Activated T-cell treated with anti-CD3 and anti-CD28 coated beads, Interleukin-2, amount 50 U/mL, for 4 hours (primary cell): ENCODE results near the gene COQ8B. TPM values are rescaled to one million over a fixed set of nuclear protein-coding genes. Genes with fewer than 3 reads are reported as not detected.
"Not testable (repeated sequence)": the region's sequence is repeated elsewhere in the genome, so short reads cannot be mapped to it uniquely, and the experiment has no call there.

Source experiments
- ATAC-seq, 2 donors: fragments of 200-7000 bp; cut with Tn5 transposase; one replicate each; pipeline ENCODE4 v1.10.0; 2021
- DNase-seq: peaks from one replicate; pipeline ENCODE4 v3.0.0-alpha.2; 2020
- H3K27me3 Mint-ChIP-seq: one replicate; pipeline ENCODE4 v1.8.0; 2021; ENCODE audit warnings: low read depth, mixed read lengths
- H3K36me3 Mint-ChIP-seq: one replicate; pipeline ENCODE4 v1.8.0; 2022; ENCODE audit warnings: mixed read lengths; ENCODE audit not compliant: insufficient read depth
- H3K4me1 Mint-ChIP-seq: one replicate; pipeline ENCODE4 v1.8.0; 2021; ENCODE audit warnings: low read depth, mixed read lengths
- H3K4me3 Mint-ChIP-seq: one replicate; pipeline ENCODE4 v1.8.0; 2021; ENCODE audit warnings: mild to moderate bottlenecking, moderate library complexity, mixed read lengths
- H3K9me3 Mint-ChIP-seq: one replicate; pipeline ENCODE4 v1.8.0; 2021; ENCODE audit warnings: mixed read lengths
- total RNA-seq, 3 donors: library from RNA; stranded (reverse); gene quantifications; one replicate each; pipeline ENCODE4 v1.2.1, GENCODE V29; 2021

The COQ8B gene
- total RNA-seq, 3 donors from 2014 or later, result 18.7 to 21.3 (median 18.9) TPM

- Mint-ChIP-seq H3K9me3 (peaks cover 3% of the 10 kb centered on the region), H3K27me3 (no peaks in the 10 kb centered on the region), H3K4me1 (peaks cover 19% of the 10 kb centered on the region), H3K4me3 (no peak overlapping the region), H3K36me3 (peaks cover 19% of the 10 kb centered on the region)
- DNase-seq (no peak), ATAC-seq (no peak)
These were observed 49.1 kb downstream of the COQ8B start for GRCh38 chr19:40667602-40668001.

GRCh38 chr19:40666803-40667438, 49.8 kb downstream of the COQ8B start:
- Mint-ChIP-seq H3K9me3 (peaks cover 3% of the 10 kb centered on the region), H3K36me3 (peaks cover 19% of the 10 kb centered on the region), H3K4me1 (peaks cover 19% of the 10 kb centered on the region), H3K27me3 (no peaks in the 10 kb centered on the region), H3K4me3 (no peak overlapping the region)
- no peak for ATAC-seq
- DNase-seq, result no peak

GRCh38 chr19:40663695-40664692, 52.7 kb downstream of the COQ8B start:
- DNase-seq (peak; percentile 19), ATAC-seq (peak in 1 of 2 donors; percentile 7)
- Mint-ChIP-seq H3K36me3 (peaks cover 3% of the 10 kb centered on the region), H3K4me1 (peaks cover 19% of the 10 kb centered on the region), H3K4me3 (peak overlapping the region; percentile 79), H3K27me3 (no peaks in the 10 kb centered on the region), H3K9me3 (no peaks in the 10 kb centered on the region)

- peak; percentile 95 for DNase-seq
- H3K36me3 Mint-ChIP-seq, result no peaks in the 10 kb centered on the region
- peak; percentile 83 to 86 for ATAC-seq
- peak overlapping the region; percentile 79 for H3K4me3 Mint-ChIP-seq
- H3K4me1 Mint-ChIP-seq, result peaks cover 19% of the 10 kb centered on the region
- H3K27me3 Mint-ChIP-seq, result no peaks in the 10 kb centered on the region
- no peaks in the 10 kb centered on the region for H3K9me3 Mint-ChIP-seq
These were observed 53.6 kb downstream of the COQ8B start for GRCh38 chr19:40662925-40663694.

- H3K4me3 Mint-ChIP-seq, result no peak overlapping the region
- H3K36me3 Mint-ChIP-seq, result no peaks in the 10 kb centered on the region
- DNase-seq (no peak), ATAC-seq (no peak)
- no peaks in the 10 kb centered on the region for H3K27me3 Mint-ChIP-seq
- peaks cover 16% of the 10 kb centered on the region for H3K4me1 Mint-ChIP-seq
- H3K9me3 Mint-ChIP-seq, result no peaks in the 10 kb centered on the region
These were observed 55.1 kb downstream of the COQ8B start for GRCh38 chr19:40661616-40662015.

- H3K9me3 Mint-ChIP-seq, result no peaks in the 10 kb centered on the region
- peaks cover 10% of the 10 kb centered on the region for H3K4me1 Mint-ChIP-seq
- no peak overlapping the region for H3K4me3 Mint-ChIP-seq
- no peak for DNase-seq
- no peaks in the 10 kb centered on the region for H3K27me3 Mint-ChIP-seq
- no peaks in the 10 kb centered on the region for H3K36me3 Mint-ChIP-seq
- ATAC-seq, result no peak
These were observed 57.1 kb downstream of the COQ8B start for GRCh38 chr19:40659566-40659965.

- Mint-ChIP-seq H3K9me3 (no peaks in the 10 kb centered on the region), H3K27me3 (no peaks in the 10 kb centered on the region), H3K4me3 (no peak overlapping the region), H3K36me3 (no peaks in the 10 kb centered on the region), H3K4me1 (peaks cover 10% of the 10 kb centered on the region)
- ATAC-seq (no peak), DNase-seq (no peak)
These were observed 57.6 kb downstream of the COQ8B start for GRCh38 chr19:40659116-40659515.

- DNase-seq (no peak), ATAC-seq (no peak)
- Mint-ChIP-seq H3K4me1 (peaks cover 3% of the 10 kb centered on the region), H3K27me3 (no peaks in the 10 kb centered on the region), H3K4me3 (no peak overlapping the region), H3K9me3 (no peaks in the 10 kb centered on the region), H3K36me3 (no peaks in the 10 kb centered on the region)
These were observed 58.7 kb downstream of the COQ8B start for GRCh38 chr19:40658031-40658430.

- DNase-seq, H3K4me1 Mint-ChIP-seq, ATAC-seq, H3K9me3 Mint-ChIP-seq, H3K36me3 Mint-ChIP-seq, H3K27me3 Mint-ChIP-seq, H3K4me3 Mint-ChIP-seq: not testable (repeated sequence)
These were observed 61.0 kb downstream of the COQ8B start for GRCh38 chr19:40655684-40656083.

GRCh38 chr19:40652303-40652702, 64.4 kb downstream of the COQ8B start:
- ATAC-seq, DNase-seq, H3K27me3 Mint-ChIP-seq, H3K4me1 Mint-ChIP-seq, H3K9me3 Mint-ChIP-seq, H3K36me3 Mint-ChIP-seq, H3K4me3 Mint-ChIP-seq: not testable (repeated sequence)

- Mint-ChIP-seq H3K4me1 (no peaks in the 10 kb centered on the region), H3K9me3 (no peaks in the 10 kb centered on the region), H3K36me3 (no peaks in the 10 kb centered on the region), H3K4me3 (no peak overlapping the region), H3K27me3 (peaks cover 8% of the 10 kb centered on the region)
- DNase-seq, result no peak
- ATAC-seq, result no peak
These were observed 65.9 kb downstream of the COQ8B start for GRCh38 chr19:40650749-40651305.

- peaks cover 10% of the 10 kb centered on the region for H3K27me3 Mint-ChIP-seq
- not testable (repeated sequence) for H3K36me3 Mint-ChIP-seq, H3K9me3 Mint-ChIP-seq, H3K4me1 Mint-ChIP-seq, DNase-seq, H3K4me3 Mint-ChIP-seq, ATAC-seq
These were observed 66.6 kb downstream of the COQ8B start for GRCh38 chr19:40649903-40650675.

- no peaks in the 10 kb centered on the region for H3K9me3 Mint-ChIP-seq
- no peak overlapping the region for H3K4me3 Mint-ChIP-seq
- no peak for DNase-seq
- no peaks in the 10 kb centered on the region for H3K36me3 Mint-ChIP-seq
- H3K4me1 Mint-ChIP-seq, result no peaks in the 10 kb centered on the region
- ATAC-seq, result no peak
- H3K27me3 Mint-ChIP-seq, result peaks cover 10% of the 10 kb centered on the region
These were observed 69.9 kb downstream of the COQ8B start for GRCh38 chr19:40646743-40647254.
